Ovary (tissue), 3 donors: ENCODE results near the gene FAH.

Experiments used
- CTCF ChIP-seq, 3 donors: fragments of 450-650 bp in 2 of 3; fragments of 200-600 bp in 1 of 3; IDR thresholded peaks; one replicate each; pipeline versions ENCODE4 v1.5.1 to v1.8.0; 2016 to 2022; ENCODE audit warnings: antibody characterized with exemption in 3 of 3, mild to moderate bottlenecking in 1 of 3
- POLR2A ChIP-seq: fragments of 450-650 bp; IDR thresholded peaks from one replicate; pipeline ENCODE4 v1.6.1; 2017; ENCODE audit warnings: antibody characterized with exemption, mild to moderate bottlenecking, moderate library complexity
- donor health status: DM: no; HTN: no; CAD: no.

- TF ChIP-seq CTCF (IDR thresholded peaks at IDR 0.05) = no peak
- no peak for TF ChIP-seq POLR2A
Observed at GRCh38 chr15:80194186-80194585, 41.4 kb downstream of the FAH start.
